Neural cell (in vitro differentiated cells): ENCODE results near the gene NTNG1. TPM values are rescaled to one million over a fixed set of nuclear protein-coding genes. Genes with fewer than 3 reads are reported as not detected.

ENCODE experiments used
- H2AFZ ChIP-seq: fragments of 200-600, 300-800 bp; sonication (generic), shearing (Covaris generic); 2 replicates; pipeline ENCODE4 v1.6.0; 2014; ENCODE audit warnings: low read depth, mild to moderate bottlenecking, antibody characterized with exemption, low read length, moderate library complexity
- H3F3A ChIP-seq: fragments of 200-600 bp; shearing (Covaris generic); 2 replicates; pipeline ENCODE4 v1.6.1; 2016; ENCODE audit warnings: mild to moderate bottlenecking, moderate library complexity, mixed read lengths, antibody characterized with exemption, low read length; ENCODE audit not compliant: insufficient read depth, poor library complexity, severe bottlenecking
- H3K27ac ChIP-seq: fragments of 200-600, 300-800 bp; sonication (generic), shearing (Covaris generic); 2 replicates; pipeline ENCODE4 v1.5.1; 2014; ENCODE audit warnings: mild to moderate bottlenecking, low read length, moderate library complexity
- H3K27me3 ChIP-seq: fragments of 300-800, 200-600 bp; sonication (generic), shearing (Covaris generic); 2 replicates; pipeline ENCODE4 v1.6.0; 2014; ENCODE audit warnings: mild to moderate bottlenecking, low read depth, low read length, moderate library complexity; ENCODE audit not compliant: insufficient read depth
- H3K36me3 ChIP-seq: fragments of 300-800, 200-600 bp; sonication (generic), shearing (Covaris generic); 2 replicates; pipeline ENCODE4 v1.5.1; 2014; ENCODE audit warnings: mild to moderate bottlenecking, antibody characterized with exemption, low read length, moderate library complexity; ENCODE audit not compliant: insufficient read depth
- H3K4me2 ChIP-seq: fragments of 300-800, 200-600 bp; sonication (generic), shearing (Covaris generic); 2 replicates; pipeline ENCODE4 v1.6.0; 2014; ENCODE audit warnings: mild to moderate bottlenecking, low read length
- H3K4me3 ChIP-seq: fragments of 300-800, 200-600 bp; sonication (generic), shearing (Covaris generic); 2 replicates; pipeline ENCODE4 v1.5.1; 2014; ENCODE audit warnings: mild to moderate bottlenecking, low read length, moderate library complexity
- H3K79me2 ChIP-seq: fragments of 200-600 bp; shearing (Covaris generic); replicated peaks from 2 replicates; pipeline ENCODE4 v1.6.0; 2014; ENCODE audit warnings: mild to moderate bottlenecking, low read length, moderate library complexity; ENCODE audit not compliant: insufficient read depth
- H3K9ac ChIP-seq: fragments of 300-800, 200-600 bp; sonication (generic), shearing (Covaris generic); 2 replicates; pipeline ENCODE4 v1.6.1; 2016; ENCODE audit warnings: mild to moderate bottlenecking, low read length, mixed read lengths
- H3K9me2 ChIP-seq: fragments of 200-600 bp; shearing (Covaris generic); 2 replicates; pipeline ENCODE4 v1.6.1; 2016; ENCODE audit warnings: mild to moderate bottlenecking, low read length, mixed read lengths; ENCODE audit not compliant: insufficient read depth
- H3K9me3 ChIP-seq: fragments of 200-600, 300-800 bp; sonication (generic), shearing (Covaris generic); 2 replicates; pipeline ENCODE4 v1.6.1; 2016; ENCODE audit warnings: mild to moderate bottlenecking, mixed run types, low read length, moderate library complexity, mixed read lengths
- H4K20me1 ChIP-seq: fragments of 200-600 bp; shearing (Covaris generic); 2 replicates; pipeline ENCODE4 v1.6.1; 2016; ENCODE audit warnings: mild to moderate bottlenecking, mixed run types; ENCODE audit not compliant: insufficient read depth
- EP300 ChIP-seq: fragments of 450-650 bp; conservative IDR thresholded peaks from 2 replicates; pipeline ENCODE4 v1.6.1; 2014; ENCODE audit warnings: antibody characterized with exemption, mild to moderate bottlenecking, moderate library complexity; ENCODE audit not compliant: poor library complexity, severe bottlenecking
- EZH2 ChIP-seq: fragments of 200-600, 300-800 bp; shearing (Covaris generic), sonication (generic); IDR thresholded peaks from 2 replicates; pipeline ENCODE4 v1.6.1; 2014; ENCODE audit warnings: antibody characterized with exemption, low read length, borderline replicate concordance, mild to moderate bottlenecking; ENCODE audit not compliant: insufficient read depth, poor library complexity, severe bottlenecking
- MXI1 ChIP-seq: fragments of 450-650 bp; conservative IDR thresholded peaks from 2 replicates; pipeline ENCODE4 v1.6.1; 2014; ENCODE audit warnings: antibody characterized with exemption, mild to moderate bottlenecking; ENCODE audit not compliant: poor library complexity, severe bottlenecking
- POLR2AphosphoS5 ChIP-seq: IDR thresholded peaks from 2 replicates; pipeline ENCODE4 v1.6.1; 2012
- RAD21 ChIP-seq: fragments of 450-650 bp; conservative IDR thresholded peaks from 2 replicates; pipeline ENCODE4 v1.6.1; 2014; ENCODE audit warnings: antibody characterized with exemption, mild to moderate bottlenecking, moderate library complexity
- SMC3 ChIP-seq: fragments of 450-650 bp; conservative IDR thresholded peaks from 2 replicates; pipeline ENCODE4 v1.6.1; 2014; ENCODE audit warnings: antibody characterized with exemption, mild to moderate bottlenecking, moderate library complexity; ENCODE audit not compliant: poor library complexity
- TAF1 ChIP-seq: IDR thresholded peaks from 2 replicates; pipeline ENCODE4 v1.6.1; 2012; ENCODE audit warnings: low read depth
- polyA plus RNA-seq: library from polyadenylated mRNA; depleted of rRNA; stranded (reverse); fragments of >200 nt; gene quantifications from 2 replicates; pipeline ENCODE4 v1.2.3, GENCODE V29; 2014
- TF ChIP-seq, protein P1 (sequence below): IDR thresholded peaks from 2 replicates; pipeline ENCODE4 v1.6.1; 2012; ENCODE audit warnings: borderline replicate concordance
- TF ChIP-seq, protein P2 (sequence below): fragments of 450-650 bp; IDR thresholded peaks from 2 replicates; pipeline ENCODE4 v1.5.1; 2014; ENCODE audit warnings: antibody characterized with exemption, mild to moderate bottlenecking, moderate library complexity; ENCODE audit not compliant: poor library complexity, severe bottlenecking

Gene NTNG1
- polyA plus RNA-seq, 1 donor from 2014 or later: not detected

DNA sequence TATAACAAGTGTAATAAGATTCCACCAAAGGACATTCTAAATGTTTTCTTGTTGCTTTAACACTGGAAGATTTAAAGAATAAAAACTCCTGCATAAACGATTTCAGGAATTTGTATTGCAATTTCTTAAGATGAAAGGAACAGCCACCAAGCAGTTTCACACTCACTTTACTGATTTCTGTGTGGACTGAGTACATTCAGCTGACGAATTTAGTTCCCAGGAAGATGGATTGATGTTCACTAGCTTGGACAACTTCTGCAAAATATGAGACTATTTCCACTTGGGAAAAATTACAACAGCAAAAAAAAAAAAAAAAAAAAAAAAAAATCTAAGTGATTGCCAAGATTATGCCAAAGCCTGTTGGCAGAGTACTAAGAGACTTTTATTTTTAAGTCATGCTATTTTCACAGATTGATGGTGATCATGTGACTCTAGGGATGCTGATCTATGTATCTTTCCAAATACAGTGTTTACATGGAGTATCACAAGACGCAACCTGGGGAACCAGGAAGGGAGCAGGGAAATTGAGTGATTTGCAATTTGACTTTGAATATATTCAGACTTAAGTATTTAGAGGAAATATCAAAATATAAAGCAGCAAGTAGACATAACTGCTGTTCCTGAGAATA, 341.0 kb downstream of the NTNG1 start:
- no peak overlapping the region for H2AFZ ChIP-seq
- TF ChIP-seq EP300 (no peak), RAD21 (no peak), EZH2 (no peak), MXI1 (no peak), POLR2AphosphoS5 (no peak), TAF1 (no peak), SMC3 (no peak)
- TF ChIP-seq, protein P1, sequence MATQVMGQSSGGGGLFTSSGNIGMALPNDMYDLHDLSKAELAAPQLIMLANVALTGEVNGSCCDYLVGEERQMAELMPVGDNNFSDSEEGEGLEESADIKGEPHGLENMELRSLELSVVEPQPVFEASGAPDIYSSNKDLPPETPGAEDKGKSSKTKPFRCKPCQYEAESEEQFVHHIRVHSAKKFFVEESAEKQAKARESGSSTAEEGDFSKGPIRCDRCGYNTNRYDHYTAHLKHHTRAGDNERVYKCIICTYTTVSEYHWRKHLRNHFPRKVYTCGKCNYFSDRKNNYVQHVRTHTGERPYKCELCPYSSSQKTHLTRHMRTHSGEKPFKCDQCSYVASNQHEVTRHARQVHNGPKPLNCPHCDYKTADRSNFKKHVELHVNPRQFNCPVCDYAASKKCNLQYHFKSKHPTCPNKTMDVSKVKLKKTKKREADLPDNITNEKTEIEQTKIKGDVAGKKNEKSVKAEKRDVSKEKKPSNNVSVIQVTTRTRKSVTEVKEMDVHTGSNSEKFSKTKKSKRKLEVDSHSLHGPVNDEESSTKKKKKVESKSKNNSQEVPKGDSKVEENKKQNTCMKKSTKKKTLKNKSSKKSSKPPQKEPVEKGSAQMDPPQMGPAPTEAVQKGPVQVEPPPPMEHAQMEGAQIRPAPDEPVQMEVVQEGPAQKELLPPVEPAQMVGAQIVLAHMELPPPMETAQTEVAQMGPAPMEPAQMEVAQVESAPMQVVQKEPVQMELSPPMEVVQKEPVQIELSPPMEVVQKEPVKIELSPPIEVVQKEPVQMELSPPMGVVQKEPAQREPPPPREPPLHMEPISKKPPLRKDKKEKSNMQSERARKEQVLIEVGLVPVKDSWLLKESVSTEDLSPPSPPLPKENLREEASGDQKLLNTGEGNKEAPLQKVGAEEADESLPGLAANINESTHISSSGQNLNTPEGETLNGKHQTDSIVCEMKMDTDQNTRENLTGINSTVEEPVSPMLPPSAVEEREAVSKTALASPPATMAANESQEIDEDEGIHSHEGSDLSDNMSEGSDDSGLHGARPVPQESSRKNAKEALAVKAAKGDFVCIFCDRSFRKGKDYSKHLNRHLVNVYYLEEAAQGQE: no peak
- TF ChIP-seq, protein P2, sequence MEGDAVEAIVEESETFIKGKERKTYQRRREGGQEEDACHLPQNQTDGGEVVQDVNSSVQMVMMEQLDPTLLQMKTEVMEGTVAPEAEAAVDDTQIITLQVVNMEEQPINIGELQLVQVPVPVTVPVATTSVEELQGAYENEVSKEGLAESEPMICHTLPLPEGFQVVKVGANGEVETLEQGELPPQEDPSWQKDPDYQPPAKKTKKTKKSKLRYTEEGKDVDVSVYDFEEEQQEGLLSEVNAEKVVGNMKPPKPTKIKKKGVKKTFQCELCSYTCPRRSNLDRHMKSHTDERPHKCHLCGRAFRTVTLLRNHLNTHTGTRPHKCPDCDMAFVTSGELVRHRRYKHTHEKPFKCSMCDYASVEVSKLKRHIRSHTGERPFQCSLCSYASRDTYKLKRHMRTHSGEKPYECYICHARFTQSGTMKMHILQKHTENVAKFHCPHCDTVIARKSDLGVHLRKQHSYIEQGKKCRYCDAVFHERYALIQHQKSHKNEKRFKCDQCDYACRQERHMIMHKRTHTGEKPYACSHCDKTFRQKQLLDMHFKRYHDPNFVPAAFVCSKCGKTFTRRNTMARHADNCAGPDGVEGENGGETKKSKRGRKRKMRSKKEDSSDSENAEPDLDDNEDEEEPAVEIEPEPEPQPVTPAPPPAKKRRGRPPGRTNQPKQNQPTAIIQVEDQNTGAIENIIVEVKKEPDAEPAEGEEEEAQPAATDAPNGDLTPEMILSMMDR: no peak

DNA sequence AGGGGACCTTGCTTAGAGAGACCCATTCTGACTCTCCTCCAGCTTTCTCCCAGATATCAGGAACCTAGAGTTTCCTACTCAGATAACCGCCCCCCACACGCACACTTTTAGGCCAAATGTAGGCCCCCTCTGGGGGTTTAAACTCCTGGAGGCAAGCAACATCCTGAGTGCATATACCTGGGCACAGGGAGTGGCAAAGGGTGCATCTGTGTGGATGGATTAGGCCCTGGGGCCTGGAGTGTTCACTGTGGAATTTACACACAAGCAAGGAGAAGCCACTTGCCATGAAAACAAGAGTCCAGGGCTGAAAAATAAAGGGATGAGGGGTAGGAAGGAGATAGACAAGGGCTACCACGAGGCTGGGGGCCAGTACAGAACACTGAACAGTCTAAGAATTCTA, 343.1 kb downstream of the NTNG1 start:
- Histone ChIP-seq H3K27me3 (no peaks in the 10 kb centered on the region), H3K36me3 (no peaks in the 10 kb centered on the region), H3K79me2 (no peaks in the 10 kb centered on the region), H3K9me2 (no peaks in the 10 kb centered on the region), H3K9me3 (no peaks in the 10 kb centered on the region), H4K20me1 (no peaks in the 10 kb centered on the region), H3K9ac (no peak overlapping the region), H3K4me2 (no peak overlapping the region), H3F3A (no peaks in the 10 kb centered on the region), H3K4me3 (no peak overlapping the region), H2AFZ (no peak overlapping the region), H3K27ac (no peak overlapping the region)
- TF ChIP-seq, protein P1: no peak
- TF ChIP-seq SMC3 (no peak), TAF1 (no peak), EZH2 (no peak)

More for the DNA sequence above, 341.0 kb downstream of the NTNG1 start:
- Histone ChIP-seq H3F3A (no peaks in the 10 kb centered on the region), H3K79me2 (no peaks in the 10 kb centered on the region), H3K36me3 (no peaks in the 10 kb centered on the region), H4K20me1 (no peaks in the 10 kb centered on the region), H3K4me3 (no peak overlapping the region), H3K9me3 (no peaks in the 10 kb centered on the region), H3K27me3 (no peaks in the 10 kb centered on the region), H3K4me2 (no peak overlapping the region), H3K9me2 (no peaks in the 10 kb centered on the region), H3K27ac (no peak overlapping the region), H3K9ac (no peak overlapping the region)
